ENCODE measurements around the gene SDHC. TPM values are rescaled to one million over a fixed set of nuclear protein-coding genes. Genes with fewer than 3 reads are reported as not detected.

SDHC gene, protein sequence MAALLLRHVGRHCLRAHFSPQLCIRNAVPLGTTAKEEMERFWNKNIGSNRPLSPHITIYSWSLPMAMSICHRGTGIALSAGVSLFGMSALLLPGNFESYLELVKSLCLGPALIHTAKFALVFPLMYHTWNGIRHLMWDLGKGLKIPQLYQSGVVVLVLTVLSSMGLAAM
- 100 to 1,000 TPM in 1 of 4 donors, 10 to 100 TPM in 3; 27.9 to 144 (median 48.4) TPM for total RNA-seq

DNA sequence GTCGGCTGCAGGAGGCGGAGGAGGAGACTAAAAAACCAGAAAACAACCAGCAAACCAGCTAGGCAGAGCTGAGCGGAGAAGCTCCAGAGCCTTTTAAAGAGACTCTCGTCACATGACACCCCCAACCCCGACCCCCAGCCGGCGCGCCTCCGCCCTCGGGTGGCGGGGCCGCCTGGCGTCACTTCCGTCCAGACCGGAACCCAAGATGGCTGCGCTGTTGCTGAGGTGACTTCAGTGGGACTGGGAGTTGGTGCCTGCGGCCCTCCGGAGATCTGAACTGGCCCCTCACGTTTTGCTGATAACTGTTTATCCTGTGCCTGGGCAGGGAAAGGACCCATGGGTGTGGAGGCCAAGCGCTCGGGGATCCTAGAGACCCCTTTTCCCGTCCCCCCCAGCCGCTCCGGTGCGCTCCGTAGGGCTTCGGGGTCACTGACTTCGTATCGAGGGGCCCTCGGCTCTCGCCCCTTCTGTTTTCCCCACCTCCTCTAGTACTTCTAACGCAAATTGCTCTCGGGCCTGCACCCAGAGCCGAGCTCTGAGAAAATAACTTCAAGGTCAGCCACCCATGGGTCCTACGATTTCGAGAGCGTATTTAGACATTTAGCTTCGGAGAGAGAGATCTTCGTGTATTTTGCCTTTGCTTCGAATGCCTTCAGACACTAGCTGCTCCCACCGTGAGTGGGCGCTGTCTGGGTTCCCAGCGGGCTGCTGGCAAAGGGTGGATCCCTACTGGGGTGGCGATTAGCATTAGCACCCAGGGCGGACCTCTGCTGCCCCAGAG lies at the start of gene SDHC:
Gene SDHC, plus strand, starts transcription at position 181 of the 781 bp plus-strand sequence. Its CDS starts 25 bp downstream, at position 206.
- Histone ChIP-seq H3K4me3 (peak within 1 kb of the TSS; percentile 76 to 97 (median 83)), H3K27ac (peak within 1 kb of the TSS; percentile 88 to 98 (median 90)), H3K27me3 (no peaks in the 10 kb centered on the region), H3K36me3 (peaks cover 0 to 8% (median 0%) of the 10 kb centered on the region in 3 donors), H3K9me3 (no peaks in the 10 kb centered on the region), H3K4me1 (peaks cover 0 to 57% (median 8%) of the 10 kb centered on the region in 4 donors)
- TF ChIP-seq EP300 (IDR thresholded peaks at IDR 0.05) (peak; percentile 92 to 97), POLR2A (IDR thresholded peaks at IDR 0.05) (peak; percentile 73 to 82)
- TF ChIP-seq, protein P1, sequence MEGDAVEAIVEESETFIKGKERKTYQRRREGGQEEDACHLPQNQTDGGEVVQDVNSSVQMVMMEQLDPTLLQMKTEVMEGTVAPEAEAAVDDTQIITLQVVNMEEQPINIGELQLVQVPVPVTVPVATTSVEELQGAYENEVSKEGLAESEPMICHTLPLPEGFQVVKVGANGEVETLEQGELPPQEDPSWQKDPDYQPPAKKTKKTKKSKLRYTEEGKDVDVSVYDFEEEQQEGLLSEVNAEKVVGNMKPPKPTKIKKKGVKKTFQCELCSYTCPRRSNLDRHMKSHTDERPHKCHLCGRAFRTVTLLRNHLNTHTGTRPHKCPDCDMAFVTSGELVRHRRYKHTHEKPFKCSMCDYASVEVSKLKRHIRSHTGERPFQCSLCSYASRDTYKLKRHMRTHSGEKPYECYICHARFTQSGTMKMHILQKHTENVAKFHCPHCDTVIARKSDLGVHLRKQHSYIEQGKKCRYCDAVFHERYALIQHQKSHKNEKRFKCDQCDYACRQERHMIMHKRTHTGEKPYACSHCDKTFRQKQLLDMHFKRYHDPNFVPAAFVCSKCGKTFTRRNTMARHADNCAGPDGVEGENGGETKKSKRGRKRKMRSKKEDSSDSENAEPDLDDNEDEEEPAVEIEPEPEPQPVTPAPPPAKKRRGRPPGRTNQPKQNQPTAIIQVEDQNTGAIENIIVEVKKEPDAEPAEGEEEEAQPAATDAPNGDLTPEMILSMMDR (IDR thresholded peaks at IDR 0.05) = peak in 1 of 5 experiments; percentile 30
- 0 to 1% methylated on average over 43 to 44 of the region's 45 CpGs for WGBS, 2 donors
- peak; percentile 75 to 81 for DNase-seq (ENCODE audit: low spot score in 2 of 2)

DNA sequence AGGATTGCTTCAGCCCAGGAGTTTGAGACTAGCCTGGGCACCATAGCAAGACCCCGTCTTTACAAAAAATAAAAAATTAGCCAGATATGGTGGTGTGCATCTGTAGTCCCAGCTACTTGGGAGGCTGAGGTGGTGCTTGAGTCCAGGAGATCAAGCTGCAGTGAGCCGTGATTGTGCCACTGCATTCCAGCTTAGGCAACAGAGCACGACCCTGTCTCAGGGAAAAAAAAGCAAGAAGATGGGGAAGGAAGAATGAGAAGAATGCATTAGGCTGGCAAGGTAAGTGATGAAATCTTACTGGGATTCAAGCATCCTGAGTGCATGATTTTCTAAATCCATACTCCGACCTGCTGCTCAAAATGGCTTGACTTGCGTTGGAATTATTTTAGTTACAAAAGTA lies 48.9 kb upstream of the SDHC start:
- H3K4me3 ChIP-seq = no peak overlapping the region
- 73 to 83% methylated on average over 5 of the region's 5 CpGs for WGBS, 2 donors

DNA sequence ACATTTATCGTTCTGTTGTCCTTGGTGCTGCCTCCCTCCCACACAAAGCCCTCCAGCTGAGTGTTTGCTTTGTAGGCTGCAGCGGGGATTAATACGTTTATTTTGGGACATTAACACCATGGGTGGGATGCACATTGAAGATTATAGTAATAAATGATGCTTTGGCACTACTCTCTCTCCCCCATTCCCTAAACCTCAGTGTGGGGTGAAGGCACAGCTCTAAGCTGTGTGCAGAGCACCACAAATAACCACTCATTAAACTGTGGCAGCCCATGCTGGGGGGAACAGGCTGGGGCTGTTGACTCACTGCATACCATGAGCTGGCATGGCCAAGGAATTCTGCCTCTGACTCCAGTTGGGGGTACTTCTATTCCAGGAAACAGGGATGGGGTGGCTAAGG lies 48.0 kb upstream of the SDHC start:
- Histone ChIP-seq H3K27ac (no peak overlapping the region), H3K4me3 (no peak overlapping the region), H3K27me3 (no peaks in the 10 kb centered on the region), H3K9me3 (no peaks in the 10 kb centered on the region), H3K4me1 (no peaks in the 10 kb centered on the region), H3K36me3 (no peaks in the 10 kb centered on the region)
- no peak for TF ChIP-seq EP300 (IDR thresholded peaks at IDR 0.05)
- no peak for TF ChIP-seq POLR2A (IDR thresholded peaks at IDR 0.05)
- TF ChIP-seq, protein P1 (IDR thresholded peaks at IDR 0.05) = no peak
- 22 to 33% methylated on average over 3 of the region's 3 CpGs for WGBS, 2 donors
- no peak for DNase-seq (ENCODE audit: low spot score in 2 of 2)

More for the DNA sequence above, 48.9 kb upstream of the SDHC start:
- H3K36me3 ChIP-seq = no peaks in the 10 kb centered on the region
- H3K4me1 ChIP-seq = peaks cover 0 to 2% (median 0%) of the 10 kb centered on the region in 4 donors
- no peak for TF ChIP-seq POLR2A (IDR thresholded peaks at IDR 0.05)
- TF ChIP-seq, protein P1 (IDR thresholded peaks at IDR 0.05) = no peak
- no peak for TF ChIP-seq EP300 (IDR thresholded peaks at IDR 0.05)
- no peak for DNase-seq (ENCODE audit: low spot score in 2 of 2)
- peaks cover 0 to 9% of the 10 kb centered on the region in 2 donors for H3K27me3 ChIP-seq
- no peaks in the 10 kb centered on the region for H3K9me3 ChIP-seq
- no peak overlapping the region for H3K27ac ChIP-seq

DNA sequence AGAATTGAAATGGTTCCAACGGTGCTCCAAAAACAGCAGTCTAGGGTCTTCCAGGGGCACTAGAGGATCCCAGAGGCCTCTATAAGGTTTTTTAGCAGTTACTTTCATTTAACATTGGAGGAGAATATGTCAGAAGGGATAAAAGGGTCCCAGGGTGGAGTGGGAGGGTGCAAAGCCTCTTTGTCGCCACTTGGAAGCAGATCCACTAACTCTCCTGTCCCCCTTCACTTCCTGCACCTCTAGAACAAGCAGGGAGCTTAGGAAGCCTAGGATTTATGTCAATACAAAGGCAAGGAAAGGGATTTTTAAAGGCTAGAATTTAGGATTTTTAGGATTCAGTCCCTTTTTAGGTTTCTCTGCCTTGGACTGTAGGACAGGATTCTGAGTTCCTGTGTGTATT lies 47.3 kb upstream of the SDHC start:
- no peaks in the 10 kb centered on the region for H3K4me1 ChIP-seq
- no peak for DNase-seq (ENCODE audit: low spot score in 2 of 2)
- H3K27ac ChIP-seq = no peak overlapping the region
- H3K36me3 ChIP-seq = no peaks in the 10 kb centered on the region
- TF ChIP-seq EP300 (IDR thresholded peaks at IDR 0.05) = no peak
- TF ChIP-seq, protein P1 (IDR thresholded peaks at IDR 0.05) = no peak
- no peak overlapping the region for H3K4me3 ChIP-seq
- 51 to 64% methylated on average over 2 of the region's 2 CpGs for WGBS, 2 donors
- no peaks in the 10 kb centered on the region for H3K27me3 ChIP-seq
- no peaks in the 10 kb centered on the region for H3K9me3 ChIP-seq

DNA sequence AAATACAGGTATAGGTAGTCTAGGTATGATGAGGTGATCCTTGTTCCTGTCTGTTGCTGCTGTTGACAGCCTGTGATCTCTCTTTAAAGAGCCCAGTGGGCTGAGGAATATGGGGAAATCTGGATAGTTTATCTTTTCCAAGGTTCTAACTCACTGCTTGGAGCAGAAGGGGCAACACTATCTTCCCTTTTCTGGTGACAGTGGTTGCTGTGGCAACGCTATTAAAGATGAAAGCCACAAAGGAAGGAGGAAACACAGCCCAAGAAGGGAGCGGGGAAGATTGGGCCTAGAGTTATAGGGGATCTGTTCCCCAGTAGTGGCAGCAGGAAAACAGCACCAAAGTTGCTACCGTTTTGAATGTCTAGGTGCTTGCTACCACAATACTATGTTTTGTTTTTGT lies 46.9 kb upstream of the SDHC start:
- Histone ChIP-seq H3K4me1 (no peaks in the 10 kb centered on the region), H3K27me3 (no peaks in the 10 kb centered on the region), H3K36me3 (no peaks in the 10 kb centered on the region), H3K27ac (no peak overlapping the region), H3K4me3 (no peak overlapping the region), H3K9me3 (no peaks in the 10 kb centered on the region)
- TF ChIP-seq POLR2A (IDR thresholded peaks at IDR 0.05) (no peak), EP300 (IDR thresholded peaks at IDR 0.05) (no peak)
- TF ChIP-seq, protein P1 (IDR thresholded peaks at IDR 0.05) = no peak
- no peak for DNase-seq (ENCODE audit: low spot score in 2 of 2)
- 58 to 62% methylated on average over 3 of the region's 3 CpGs for WGBS, 2 donors

All from tibial nerve (tissue), 4 donors.